HFFc6 (cell line): Measurements from ENCODE around the gene RNF214. TPM values are rescaled to one million over a fixed set of nuclear protein-coding genes. Genes with fewer than 3 reads are reported as not detected.
"Not testable (repeated sequence)": the region's sequence is repeated elsewhere in the genome, so short reads cannot be mapped to it uniquely, and the experiment has no call there.

Experiments
- DNase-seq: peaks from one replicate; pipeline ENCODE4 v3.0.0-alpha.2; 2018
- H3K27ac Mint-ChIP-seq: 2 replicates; pipeline ENCODE4 v1.8.0; 2020; ENCODE audit warnings: mild to moderate bottlenecking, mixed read lengths
- H3K27me3 Mint-ChIP-seq: 2 replicates; pipeline ENCODE4 v1.8.0; 2021; ENCODE audit warnings: mild to moderate bottlenecking, moderate library complexity, mixed read lengths; ENCODE audit not compliant: insufficient read depth
- H3K36me3 Mint-ChIP-seq: 2 replicates; pipeline ENCODE4 v1.8.0; 2021; ENCODE audit warnings: low read depth, mixed read lengths
- H3K4me1 Mint-ChIP-seq: 2 replicates; pipeline ENCODE4 v1.8.0; 2020; ENCODE audit warnings: low read depth, mixed read lengths
- H3K4me3 Mint-ChIP-seq: 2 replicates; pipeline ENCODE4 v1.8.0; 2020; ENCODE audit warnings: mild to moderate bottlenecking, moderate library complexity, mixed read lengths
- H3K9me3 Mint-ChIP-seq: 2 replicates; pipeline ENCODE4 v1.8.0; 2020; ENCODE audit warnings: mild to moderate bottlenecking, mixed read lengths
- CTCF ChIP-seq: fragments of 200-600 bp; sonication (generic); IDR thresholded peaks from 2 replicates; pipeline ENCODE4 v1.5.0; 2021; ENCODE audit warnings: antibody characterized with exemption, mild to moderate bottlenecking
- total RNA-seq, 6 experiments: library from RNA; stranded (reverse); fragmentation: NEBNext Ultra II Directional; extraction: Animal tissue kit (Norgen Biotek cat#: 25700); gene quantifications; 2 replicates in 1 of 6; 3 replicates in 5 of 6; pipeline ENCODE4 v1.2.3, GENCODE V29; 2021

The RNF214 gene
- total RNA-seq, 6 experiments from 2014 or later, result 17.7 to 25.6 (median 22.1) TPM

- H3K9me3 Mint-ChIP-seq, result no peaks in the 10 kb centered on the region
- H3K36me3 Mint-ChIP-seq, result no peaks in the 10 kb centered on the region
- peaks cover 37% of the 10 kb centered on the region for H3K4me1 Mint-ChIP-seq
- no peak for TF ChIP-seq CTCF
- H3K27ac Mint-ChIP-seq, result peak overlapping the region; percentile 40; the same call in 1 of the 2 replicates
- H3K27me3 Mint-ChIP-seq, result no peaks in the 10 kb centered on the region; the same call in none of the 2 replicates
- DNase-seq, result no peak
- H3K4me3 Mint-ChIP-seq, result peak overlapping the region; percentile 88
These were observed 82.4 kb downstream of the RNF214 start for GRCh38 chr11:117314840-117315239.

GRCh38 chr11:117315285-117316196, 83.1 kb downstream of the RNF214 start:
- Mint-ChIP-seq H3K4me3 (peak overlapping the region; percentile 94), H3K27me3 (no peaks in the 10 kb centered on the region; the same call in none of the 2 replicates), H3K36me3 (no peaks in the 10 kb centered on the region), H3K9me3 (no peaks in the 10 kb centered on the region), H3K27ac (peak overlapping the region; percentile 52; the same call in 1 of the 2 replicates), H3K4me1 (peaks cover 37% of the 10 kb centered on the region)
- TF ChIP-seq CTCF, result no peak
- no peak for DNase-seq

- Mint-ChIP-seq H3K4me1 (peaks cover 37% of the 10 kb centered on the region), H3K4me3 (peak within 1 kb of the TSS; percentile 94), H3K27ac (peak within 1 kb of the TSS; percentile 52), H3K9me3 (no peaks in the 10 kb centered on the region), H3K27me3 (no peaks in the 10 kb centered on the region; the same call in none of the 2 replicates), H3K36me3 (no peaks in the 10 kb centered on the region)
- TF ChIP-seq CTCF, result peak; percentile 41
- DNase-seq, result peak; percentile 79
These were observed 83.9 kb downstream of the RNF214 start, which contains the start of gene BACE1 for GRCh38 chr11:117316197-117316961. BACE1 (minus strand) TSS chr11:117316256; CDS start chr11:117315795, 461 bp downstream.

GRCh38 chr11:117318738-117319137, 86.3 kb downstream of the RNF214 start:
- Mint-ChIP-seq H3K27me3 (no peaks in the 10 kb centered on the region; the same call in 1 of the 2 replicates), H3K4me1 (peaks cover 31% of the 10 kb centered on the region), H3K27ac (no peak overlapping the region), H3K4me3 (no peak overlapping the region), H3K36me3 (0 out of 2 replicates have a peak, but pooled peaks cover 5% of the 10 kb centered on the region), H3K9me3 (no peaks in the 10 kb centered on the region)
- no peak for DNase-seq
- TF ChIP-seq CTCF, result no peak

- no peak for TF ChIP-seq CTCF
- peak; percentile 7 for DNase-seq
- no peaks in the 10 kb centered on the region; the same call in 1 of the 2 replicates for H3K27me3 Mint-ChIP-seq
- H3K9me3 Mint-ChIP-seq, result no peaks in the 10 kb centered on the region
- peaks cover 26% of the 10 kb centered on the region for H3K4me1 Mint-ChIP-seq
- H3K27ac Mint-ChIP-seq, result no peak overlapping the region
- H3K36me3 Mint-ChIP-seq, result 0 out of 2 replicates have a peak, but pooled peaks cover 5% of the 10 kb centered on the region
- no peak overlapping the region for H3K4me3 Mint-ChIP-seq
These were observed 86.9 kb downstream of the RNF214 start for GRCh38 chr11:117319214-117319840.

- H3K36me3 Mint-ChIP-seq, H3K27ac Mint-ChIP-seq, H3K4me3 Mint-ChIP-seq, H3K9me3 Mint-ChIP-seq, H3K27me3 Mint-ChIP-seq, DNase-seq, H3K4me1 Mint-ChIP-seq: not testable (repeated sequence)
These were observed 94.7 kb downstream of the RNF214 start for GRCh38 chr11:117327255-117327566.
